Uterus (tissue), 4 donors: ENCODE data around the gene FUT8. TPM values are rescaled to one million over a fixed set of nuclear protein-coding genes. Genes with fewer than 3 reads are reported as not detected.

ENCODE experiments used
- DNase-seq, 2 donors: peaks; one replicate each; pipeline ENCODE4 v3.0.0-alpha.2; 2019 to 2020
- H3K27ac ChIP-seq, 2 donors: fragments of 200-600 bp; sonication (generic); 1 replicate in 1 of 2; 2 replicates in 1 of 2; pipeline ENCODE4 v1.5.1; 2016 to 2018
- H3K27me3 ChIP-seq, 2 donors: fragments of 200-600 bp; sonication (generic); one replicate each; pipeline ENCODE4 v1.5.1; 2018 to 2019; ENCODE audit warnings: control low read depth in 1 of 2
- H3K36me3 ChIP-seq, 2 donors: fragments of 200-600 bp; sonication (generic); one replicate each; pipeline ENCODE4 v1.5.1; 2019; ENCODE audit warnings: control low read depth in 1 of 2
- H3K4me1 ChIP-seq, 2 donors: fragments of 200-600 bp; sonication (generic); one replicate each; pipeline ENCODE4 v1.5.1; 2018 to 2019; ENCODE audit warnings: control low read depth in 1 of 2
- H3K4me3 ChIP-seq, 2 donors: fragments of 200-600 bp; sonication (generic); 1 replicate in 1 of 2; 2 replicates in 1 of 2; pipeline ENCODE4 v1.5.1; 2018 to 2019; ENCODE audit warnings: mild to moderate bottlenecking in 1 of 2
- H3K9me3 ChIP-seq, 2 donors: fragments of 200-600 bp; sonication (generic); one replicate each; pipeline ENCODE4 v1.5.1; 2019; ENCODE audit warnings: control low read depth in 1 of 2
- CTCF ChIP-seq, 4 experiments: fragments of 200-600 bp in 2 of 4; fragments of 450-650 bp in 2 of 4; sonication (generic) in 2 of 4; IDR thresholded peaks; one replicate each; pipeline ENCODE4 v1.5.1; 2016 to 2019; ENCODE audit warnings: antibody characterized with exemption in 4 of 4, mild to moderate bottlenecking in 2 of 4, moderate library complexity in 1 of 4
- POLR2A ChIP-seq, 2 donors: fragments of 450-650 bp; IDR thresholded peaks; one replicate each; pipeline ENCODE4 v1.6.1; 2016; ENCODE audit warnings: antibody characterized with exemption in 2 of 2, mild to moderate bottlenecking in 1 of 2, moderate library complexity in 1 of 2
- intact Hi-C: fragments of 100-400 bp; cut with DNase I; formaldehyde crosslinking; loops from one replicate; pipeline ENCODE4 v1.15.1; 2023; ENCODE audit warnings: low total_unique reads
- total RNA-seq, 4 donors: library from RNA; depleted of rRNA in 3 of 4; stranded (reverse); fragments of >200 nt in 3 of 4; gene quantifications; one replicate each; pipeline versions ENCODE4 v1.1.0 to v1.2.4, GENCODE V29; 2014 to 2023
- donor health status: DM: yes; HTN: yes; CAD: no.

The FUT8 gene
- total RNA-seq, 4 donors from 2014 or later: 39.2 to 57.6 (median 51.8) TPM

DNA sequence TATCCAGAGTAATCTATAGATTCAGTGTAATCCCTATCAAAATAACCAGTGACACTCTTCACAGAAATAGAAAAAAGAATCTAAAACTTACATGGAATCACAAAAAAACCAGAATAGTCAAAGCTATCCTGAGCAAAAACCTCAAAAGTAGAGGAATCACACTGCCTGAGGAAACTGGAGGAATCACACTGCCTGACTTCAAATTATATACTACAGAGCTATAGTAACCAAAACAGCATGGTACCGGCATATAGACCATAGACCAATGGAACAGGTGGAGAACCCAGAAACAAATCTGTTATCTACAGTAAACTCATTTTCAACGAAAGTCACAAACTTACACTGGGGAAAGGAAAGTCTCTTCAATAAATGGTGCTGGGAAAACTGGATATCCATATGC, 244.0 kb downstream of the FUT8 start:
- DNase-seq: no peak
- Histone ChIP-seq H3K27ac (no peak overlapping the region), H3K27me3 (no peaks in the 10 kb centered on the region), H3K36me3 (no peaks in the 10 kb centered on the region), H3K4me1 (peaks cover 0 to 3% of the 10 kb centered on the region in 2 donors), H3K9me3 (no peaks in the 10 kb centered on the region), H3K4me3 (no peak overlapping the region)
- no peak for TF ChIP-seq POLR2A (IDR thresholded peaks at IDR 0.05)
- TF ChIP-seq CTCF (IDR thresholded peaks at IDR 0.05): no peak
- intact Hi-C loops: no loop called here

DNA sequence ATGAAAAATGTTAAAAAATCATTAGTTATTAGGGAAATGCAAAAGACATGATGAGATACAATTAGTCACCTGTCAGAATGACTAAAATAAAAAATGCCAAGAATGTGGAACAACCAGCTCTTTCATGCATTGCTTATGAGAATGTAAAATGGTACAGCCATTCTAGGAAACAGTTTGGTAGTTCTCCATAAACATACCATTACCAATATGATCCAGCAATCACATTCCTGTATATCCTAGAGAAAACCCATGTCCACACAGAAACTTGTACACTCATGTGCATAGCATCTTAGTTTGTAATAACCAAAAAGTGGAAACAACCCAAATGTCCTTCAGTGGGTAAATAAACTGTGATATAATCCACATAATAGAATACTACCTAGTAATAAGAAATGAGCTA, 245.7 kb downstream of the FUT8 start:
- Histone ChIP-seq H3K4me3 (no peak overlapping the region), H3K27ac (no peak overlapping the region), H3K36me3 (no peaks in the 10 kb centered on the region), H3K27me3 (no peaks in the 10 kb centered on the region), H3K4me1 (no peaks in the 10 kb centered on the region), H3K9me3 (no peaks in the 10 kb centered on the region)
- no peak for TF ChIP-seq CTCF (IDR thresholded peaks at IDR 0.05)
- no peak for TF ChIP-seq POLR2A (IDR thresholded peaks at IDR 0.05)
- DNase-seq: no peak
- intact Hi-C loops: no loop called here

DNA sequence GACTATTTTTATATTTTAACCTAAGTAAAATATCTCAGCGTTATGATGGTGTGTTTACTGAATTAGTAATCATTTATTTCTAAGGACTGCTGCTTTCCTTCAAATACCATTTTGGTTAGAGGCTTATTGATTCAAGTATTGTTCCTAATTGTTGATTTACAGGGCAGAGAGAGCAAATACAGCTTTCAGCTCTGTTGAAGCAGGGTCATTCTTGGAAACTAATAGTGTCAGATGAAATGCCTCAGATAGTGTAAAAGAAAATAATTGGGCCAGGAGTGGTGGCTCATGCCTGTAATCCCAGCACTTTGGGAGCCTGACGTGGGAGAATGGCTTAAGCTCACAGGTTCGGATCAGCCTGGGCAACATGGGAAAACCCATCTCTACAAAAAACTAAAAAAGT, 249.3 kb downstream of the FUT8 start:
- no peak overlapping the region for H3K27ac ChIP-seq
- H3K27me3 ChIP-seq: no peaks in the 10 kb centered on the region
- no peaks in the 10 kb centered on the region for H3K4me1 ChIP-seq
- intact Hi-C loops: no loop called here
- no peak for TF ChIP-seq POLR2A (IDR thresholded peaks at IDR 0.05)
- TF ChIP-seq CTCF (IDR thresholded peaks at IDR 0.05): no peak
- H3K4me3 ChIP-seq: no peak overlapping the region
- no peaks in the 10 kb centered on the region for H3K36me3 ChIP-seq
- DNase-seq: no peak
- no peaks in the 10 kb centered on the region for H3K9me3 ChIP-seq

GRCh38 chr14:65664436-65664835, 251.9 kb downstream of the FUT8 start:
- no peak for TF ChIP-seq POLR2A (IDR thresholded peaks at IDR 0.05)
- no peak for TF ChIP-seq CTCF (IDR thresholded peaks at IDR 0.05)
- H3K27ac ChIP-seq: no peak overlapping the region
- intact Hi-C loops: no loop called here

DNA sequence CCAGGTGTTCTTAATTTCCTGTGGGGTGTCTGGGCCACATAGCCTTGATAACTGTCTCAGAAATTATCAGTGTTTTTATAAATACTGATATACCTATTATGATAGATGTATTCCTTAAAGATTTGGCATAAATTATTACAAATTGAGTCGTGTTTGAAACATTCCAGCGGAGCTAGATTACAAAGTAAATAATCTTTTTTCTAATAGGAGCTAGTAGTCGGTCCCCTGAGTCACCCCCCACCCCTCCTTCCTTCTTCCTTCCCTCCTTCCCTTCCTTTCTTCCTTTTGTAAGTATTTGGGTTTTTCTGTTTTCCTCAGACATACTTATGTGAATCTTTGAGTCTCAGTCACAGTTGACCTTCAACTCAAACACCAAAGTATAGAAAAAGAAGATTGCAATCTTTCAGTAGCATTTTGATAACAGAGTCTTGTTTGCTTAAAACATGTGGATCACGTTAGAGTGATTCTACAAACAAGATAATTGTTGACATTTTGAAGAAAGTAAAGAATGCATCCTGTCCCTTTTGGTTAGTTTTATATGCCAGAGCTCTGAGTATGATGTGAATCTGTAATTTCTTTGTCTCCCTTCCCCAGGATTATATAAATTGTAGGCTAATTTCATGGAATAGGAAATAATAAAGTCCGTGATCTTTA, 264.0 kb downstream of the FUT8 start:
- H3K27me3 ChIP-seq: no peaks in the 10 kb centered on the region
- no peak for DNase-seq
- no peak overlapping the region for H3K27ac ChIP-seq
- TF ChIP-seq POLR2A (IDR thresholded peaks at IDR 0.05): no peak
- TF ChIP-seq CTCF (IDR thresholded peaks at IDR 0.05): no peak
- H3K36me3 ChIP-seq: no peaks in the 10 kb centered on the region
- H3K4me1 ChIP-seq: no peaks in the 10 kb centered on the region
- intact Hi-C loops: no loop called here
- H3K4me3 ChIP-seq: no peak overlapping the region
- H3K9me3 ChIP-seq: no peaks in the 10 kb centered on the region

More at GRCh38 chr14:65664436-65664835, 251.9 kb downstream of the FUT8 start:
- DNase-seq: no peak
- Histone ChIP-seq H3K4me3 (no peak overlapping the region), H3K27me3 (no peaks in the 10 kb centered on the region), H3K4me1 (no peaks in the 10 kb centered on the region), H3K9me3 (no peaks in the 10 kb centered on the region), H3K36me3 (no peaks in the 10 kb centered on the region)
